HG03045 (cell line): ENCODE data around the gene DSTN.
A peak's percentile ranks its signal among the peaks of the same experiment; 100 is the strongest.

Experiments used
- ATAC-seq: cut with Tn5 transposase; IDR thresholded peaks from one replicate; pipeline ENCODE4 v1.9.1; 2021; ENCODE audit warnings: mild to moderate bottlenecking, moderate library complexity; ENCODE audit not compliant: unreplicated experiment

Gene DSTN

DNA sequence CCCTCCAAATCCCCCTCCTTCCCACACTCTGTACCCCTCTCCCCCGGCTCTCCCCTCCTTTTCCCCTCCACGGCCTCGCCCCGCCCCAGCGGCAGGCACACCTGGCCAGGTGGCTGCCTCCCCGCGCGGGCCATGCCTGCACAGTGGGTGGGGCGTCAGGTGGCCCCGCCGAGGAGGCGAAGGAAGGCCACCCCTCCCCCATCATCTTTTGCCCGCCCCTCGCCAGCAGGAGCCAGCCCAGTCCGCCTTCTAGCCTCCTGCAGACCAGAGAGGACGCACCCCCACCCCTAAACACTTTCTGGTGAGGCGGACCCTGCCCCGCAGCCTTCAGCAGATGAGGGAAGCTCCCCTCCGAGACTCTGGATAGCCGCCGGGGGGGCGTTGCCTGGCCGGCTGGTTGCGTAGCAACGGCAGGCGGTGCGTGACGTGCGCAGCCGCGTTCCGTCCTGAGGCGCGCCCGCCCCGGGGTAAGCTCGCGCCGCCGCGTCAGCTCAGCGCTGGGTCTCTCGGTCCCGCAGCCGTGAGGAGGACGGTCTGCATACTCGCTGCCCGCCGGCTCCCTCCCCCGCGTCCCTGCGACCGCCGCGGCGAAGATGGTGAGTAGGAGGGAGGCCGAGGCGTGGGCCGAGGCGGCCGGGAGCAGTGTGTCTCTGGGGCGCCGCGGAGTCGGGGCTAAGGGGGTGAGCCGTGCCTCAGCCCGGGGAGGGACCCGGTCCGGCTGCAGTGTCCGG lies at the start of gene DSTN:
Gene DSTN (plus strand): TSS at position 460 of the 731 bp plus-strand sequence. CDS start 134 bp downstream, at position 594.
- peak; percentile 94 for ATAC-seq

DNA sequence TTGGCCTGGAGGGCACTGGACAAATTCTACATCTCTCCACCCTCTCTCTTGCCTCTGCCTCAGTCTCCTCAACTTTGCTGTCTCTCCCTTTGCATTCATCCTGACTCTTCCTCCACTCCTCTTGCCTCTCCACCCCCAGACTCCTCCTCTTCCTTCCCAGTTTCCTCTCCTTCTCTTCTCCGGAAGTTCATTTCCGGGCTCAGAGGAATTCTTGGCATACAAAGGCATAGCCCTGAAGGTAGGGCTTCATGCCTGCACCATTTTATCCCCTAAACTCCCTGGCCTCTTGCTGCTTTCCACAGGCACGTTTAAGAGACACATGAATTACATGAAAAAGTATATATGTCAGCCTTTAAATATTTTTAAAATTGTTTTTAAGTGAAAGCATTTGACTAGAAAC lies 49.3 kb upstream of the DSTN start:
- ATAC-seq = no peak

DNA sequence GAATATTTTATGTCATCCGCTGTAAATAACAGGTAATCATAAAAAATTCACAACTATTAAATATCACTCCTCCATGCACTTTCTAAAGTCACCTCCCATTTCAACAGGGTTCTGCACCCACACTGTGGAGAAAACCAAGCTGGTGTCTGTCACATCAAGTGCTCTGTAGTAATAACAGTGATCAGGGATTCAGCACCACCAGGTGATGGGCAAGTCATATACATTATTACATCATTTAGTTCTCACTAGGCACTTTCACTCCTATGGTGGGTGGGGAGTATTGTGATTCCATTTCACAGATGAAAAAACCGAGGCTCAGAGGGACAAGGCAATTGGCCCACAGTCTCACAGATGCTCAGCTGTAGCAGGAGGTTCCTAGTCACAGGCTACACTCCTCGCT lies 47.3 kb upstream of the DSTN start:
- ATAC-seq = no peak

DNA sequence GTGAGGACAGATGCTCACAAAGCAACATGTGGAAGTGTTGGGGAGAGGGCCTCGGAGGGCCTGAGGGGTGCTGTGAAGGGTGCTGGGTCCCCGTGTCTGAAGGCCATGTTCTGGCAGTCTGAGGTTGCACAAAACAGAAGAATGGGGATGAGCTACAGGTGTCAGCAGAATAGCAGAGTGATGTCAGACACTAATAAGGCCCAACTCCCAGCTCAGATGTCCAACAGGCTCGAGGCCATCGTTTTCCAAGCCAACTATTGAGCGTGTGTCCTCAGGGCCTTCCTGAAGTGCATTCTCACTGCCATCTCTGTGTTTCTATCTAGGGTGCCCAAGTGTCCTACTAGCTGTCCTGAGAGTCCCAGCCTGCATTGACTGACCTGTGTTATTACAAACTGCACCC lies 46.5 kb upstream of the DSTN start:
- no peak for ATAC-seq

DNA sequence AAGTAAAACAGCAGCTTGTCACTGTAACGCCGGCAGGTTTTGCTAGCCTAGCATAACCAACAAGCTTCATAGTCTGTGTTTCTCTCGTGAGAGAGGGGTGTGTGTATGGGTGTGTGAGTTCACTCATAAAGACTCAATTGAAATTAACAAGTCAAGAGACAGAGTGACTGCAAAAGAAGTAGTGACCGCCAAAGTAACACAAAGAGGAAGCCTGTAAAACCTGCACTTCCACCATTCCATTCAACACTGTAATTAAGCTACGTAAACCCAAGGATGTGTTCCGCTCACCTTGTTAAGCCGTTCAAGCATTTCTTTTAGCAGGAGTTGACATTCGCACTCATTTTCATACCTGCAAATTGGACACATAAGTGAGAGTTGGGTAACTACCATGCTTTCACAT lies 45.3 kb upstream of the DSTN start:
- ATAC-seq = no peak

DNA sequence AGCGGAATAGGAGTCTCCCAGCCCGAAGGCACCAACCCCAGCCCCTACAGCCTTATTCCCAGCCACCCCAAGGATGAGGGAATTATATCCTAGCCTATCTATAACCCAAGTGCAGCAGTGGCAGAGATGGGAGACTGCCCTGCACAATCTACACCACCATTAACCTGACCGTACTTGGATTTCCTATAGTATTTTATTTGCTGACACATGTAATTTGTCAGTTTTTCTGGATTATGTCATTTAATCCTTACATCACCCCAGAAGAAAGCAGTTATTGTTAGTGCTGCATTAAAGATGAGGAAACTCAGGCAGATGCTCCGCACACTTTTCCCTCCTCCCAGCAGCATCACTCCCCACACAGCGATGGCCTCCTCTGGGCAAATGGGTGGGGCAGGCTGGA lies 44.7 kb upstream of the DSTN start:
- no peak for ATAC-seq

DNA sequence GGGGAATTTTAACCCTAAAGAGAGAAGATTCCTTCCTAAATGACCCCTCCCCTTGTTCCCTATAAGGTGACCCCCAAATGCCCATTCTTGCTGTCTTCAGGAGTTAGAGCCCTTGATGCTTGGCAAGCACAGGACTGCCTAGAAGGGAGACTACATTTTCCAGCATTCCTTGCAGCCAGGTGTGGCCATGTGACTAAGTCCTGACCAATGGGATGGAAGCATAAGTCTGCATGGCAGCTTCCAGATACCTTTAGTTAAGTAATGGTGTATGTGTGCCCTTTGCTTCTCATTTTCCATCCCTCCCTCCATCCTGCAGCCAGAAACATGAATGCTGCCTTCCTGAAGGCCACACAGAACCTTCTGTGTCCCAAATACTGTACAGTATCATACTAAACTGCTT lies 44.2 kb upstream of the DSTN start:
- ATAC-seq = no peak

DNA sequence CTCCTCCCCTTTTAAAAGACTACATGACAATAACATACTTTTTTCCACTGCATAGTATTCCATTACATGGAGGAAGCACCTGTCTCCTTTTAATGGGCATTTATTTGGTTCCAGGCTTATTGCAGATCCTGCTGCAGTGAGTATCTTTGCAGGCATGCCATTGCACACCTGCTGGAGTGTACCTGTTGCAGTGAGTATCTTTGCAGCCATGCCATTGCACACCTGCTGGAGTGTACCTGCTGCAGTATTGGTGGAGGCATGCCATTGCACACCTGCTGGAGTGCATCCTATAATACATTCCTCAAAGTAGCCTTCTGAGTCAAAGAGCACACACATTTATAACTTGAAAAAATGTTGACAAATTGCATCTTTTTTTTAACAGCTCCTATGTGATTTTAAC lies 40.3 kb upstream of the DSTN start:
- no peak for ATAC-seq

DNA sequence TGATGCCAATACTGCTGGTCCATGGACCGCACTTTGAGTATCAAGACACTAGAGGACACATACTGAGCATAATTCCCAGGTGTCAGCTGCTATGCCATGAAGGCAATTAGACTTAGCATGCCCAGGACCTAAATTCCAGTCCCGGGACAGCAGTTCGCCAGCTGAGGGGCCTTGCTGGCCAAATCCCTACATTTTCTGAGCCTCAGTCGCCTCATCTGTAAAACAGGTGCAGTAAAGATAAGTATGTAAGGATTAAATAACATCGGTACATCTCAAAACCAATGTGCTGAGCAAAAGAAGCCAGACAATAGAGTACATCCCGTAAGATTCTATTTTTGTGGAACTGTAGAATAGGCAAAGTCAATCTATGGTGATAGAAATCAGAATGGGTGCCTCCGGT lies 39.7 kb upstream of the DSTN start:
- no peak for ATAC-seq

DNA sequence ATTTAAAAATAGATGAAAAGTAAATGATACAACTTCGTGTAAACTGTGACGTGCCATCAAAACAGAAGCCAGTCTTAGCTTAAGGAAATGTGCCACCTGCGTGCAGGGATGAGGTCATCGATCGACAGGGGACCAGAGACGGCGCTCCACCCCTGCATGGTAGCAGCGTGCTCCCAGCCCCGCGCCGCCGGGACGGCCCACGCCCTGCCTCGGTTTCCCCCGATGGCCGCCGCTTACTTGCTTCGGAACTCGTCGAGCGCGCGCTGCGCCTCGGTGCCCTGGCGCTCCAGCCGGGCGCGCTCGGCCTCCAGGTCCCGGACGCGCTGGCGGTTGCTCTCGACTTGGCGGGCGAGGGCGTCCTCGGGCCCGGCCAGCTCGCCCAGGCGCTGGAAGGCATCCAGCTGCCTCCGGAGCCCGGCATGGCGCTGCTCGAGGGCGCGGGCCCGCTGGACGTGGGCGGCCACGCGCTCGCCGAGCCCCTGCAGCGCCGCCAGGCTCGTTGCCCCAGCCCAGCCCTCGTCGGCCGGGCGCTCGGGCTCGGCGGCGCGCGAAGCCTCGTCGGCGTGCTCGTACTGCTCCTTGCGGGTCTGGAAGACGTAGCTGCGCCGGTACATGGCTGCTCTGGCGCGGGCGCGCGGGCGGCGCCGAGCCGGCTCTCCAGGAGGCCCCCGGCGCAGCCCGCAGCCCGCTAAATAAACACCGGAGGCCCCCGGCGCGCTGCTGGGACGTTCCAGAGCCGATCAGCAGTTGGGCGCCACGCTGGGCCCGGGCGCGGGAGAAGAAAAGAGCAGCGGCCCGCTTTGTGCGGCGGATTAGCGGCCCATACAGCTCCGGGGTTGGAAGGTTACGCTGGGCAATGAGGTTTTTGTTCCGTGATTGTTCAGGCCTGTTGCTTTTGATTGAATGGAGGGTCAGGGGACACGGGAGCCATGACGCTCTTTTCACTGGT lies 38.9 kb upstream of the DSTN start, which contains the start of gene BFSP1:
Gene BFSP1 (minus strand): TSS at position 664 of the 949 bp plus-strand sequence. CDS start 50 bp downstream, at position 614.
- ATAC-seq = no peak

DNA sequence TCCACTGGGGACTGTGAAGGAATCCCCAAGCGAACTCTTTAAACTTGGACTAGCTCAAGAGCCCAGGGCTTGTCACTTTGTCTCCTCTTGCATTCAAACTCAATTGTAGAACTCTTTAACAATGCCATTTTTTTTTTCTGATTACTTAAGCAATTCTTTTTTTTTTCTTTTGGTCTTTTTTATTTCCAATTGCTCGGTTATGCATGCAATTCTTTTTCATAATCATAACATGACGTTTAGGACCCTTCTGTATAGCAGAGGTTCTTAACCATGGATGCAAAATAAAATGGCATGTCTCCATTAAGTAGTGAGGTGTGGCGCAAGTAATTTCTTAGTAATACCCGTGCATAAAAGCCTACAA lies 38.2 kb upstream of the DSTN start:
- no peak for ATAC-seq

GRCh38 chr20:17533396-17533795 lies 36.5 kb upstream of the DSTN start:
- ATAC-seq = no peak

DNA sequence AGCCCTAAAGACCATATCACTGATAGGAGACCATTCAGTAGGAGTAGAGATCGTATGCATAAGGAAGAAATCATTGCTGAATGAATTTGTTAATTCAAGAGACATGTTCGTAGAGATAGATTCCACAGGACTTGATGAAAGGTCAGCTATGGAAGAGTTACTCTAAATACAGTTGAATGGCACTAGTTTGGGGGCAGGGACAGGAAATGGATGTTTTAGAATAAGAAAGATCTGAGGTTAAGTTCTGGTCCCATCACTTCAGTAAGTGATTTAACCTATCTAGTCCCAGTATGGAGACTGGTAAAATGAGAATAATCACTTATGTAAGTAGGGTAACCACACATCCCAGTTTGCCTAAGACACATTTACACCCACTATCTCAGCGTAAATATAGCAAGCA lies 35.8 kb upstream of the DSTN start:
- ATAC-seq = no peak

DNA sequence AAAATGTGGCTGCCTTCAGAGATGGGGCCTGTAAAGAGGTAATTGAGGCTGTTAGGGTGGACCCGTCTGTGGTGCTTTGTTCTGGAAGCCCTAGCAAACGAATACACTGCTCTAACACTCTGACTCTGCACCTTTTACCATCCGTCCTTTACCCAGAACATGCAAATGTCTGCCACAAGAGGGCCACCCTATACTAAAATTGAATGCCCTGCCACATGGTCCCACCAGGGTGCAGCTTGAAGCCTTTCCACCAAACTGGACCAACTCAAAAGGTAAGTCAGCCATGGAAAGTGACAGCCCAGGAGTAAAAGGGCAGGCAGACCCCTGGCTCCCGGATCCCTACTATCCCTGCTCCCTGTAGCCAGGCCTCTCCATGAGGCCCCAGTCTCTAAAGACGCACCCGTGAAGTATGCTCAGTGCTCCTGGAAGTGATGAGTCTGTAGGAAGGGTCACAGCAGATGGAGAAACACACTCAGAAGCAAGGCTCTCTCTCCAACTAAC lies 32.9 kb upstream of the DSTN start:
- ATAC-seq = peak; percentile 57

DNA sequence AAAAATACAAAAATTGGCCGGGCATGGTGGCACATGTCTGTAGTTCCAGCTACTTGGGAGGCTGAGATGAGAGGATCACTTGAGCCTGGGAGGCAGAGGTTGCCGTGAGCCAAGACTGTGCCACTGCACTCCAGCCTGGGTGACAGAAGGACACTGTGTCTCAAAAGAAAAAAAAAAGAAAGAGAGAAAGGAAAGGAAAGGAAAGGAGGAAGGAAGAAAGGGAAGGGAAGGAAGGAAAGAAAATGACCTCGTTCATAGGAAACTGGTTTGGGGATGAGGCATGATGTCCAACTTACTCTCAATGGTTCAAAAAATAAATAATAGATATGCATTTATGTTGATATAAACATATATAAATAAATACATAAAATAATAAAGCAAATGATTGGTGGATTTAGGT lies 31.9 kb upstream of the DSTN start:
- no peak for ATAC-seq

- no peak for ATAC-seq
These were observed 31.2 kb upstream of the DSTN start for GRCh38 chr20:17538517-17539170.

- ATAC-seq = no peak
These were observed 28.3 kb upstream of the DSTN start for GRCh38 chr20:17541596-17541995.

DNA sequence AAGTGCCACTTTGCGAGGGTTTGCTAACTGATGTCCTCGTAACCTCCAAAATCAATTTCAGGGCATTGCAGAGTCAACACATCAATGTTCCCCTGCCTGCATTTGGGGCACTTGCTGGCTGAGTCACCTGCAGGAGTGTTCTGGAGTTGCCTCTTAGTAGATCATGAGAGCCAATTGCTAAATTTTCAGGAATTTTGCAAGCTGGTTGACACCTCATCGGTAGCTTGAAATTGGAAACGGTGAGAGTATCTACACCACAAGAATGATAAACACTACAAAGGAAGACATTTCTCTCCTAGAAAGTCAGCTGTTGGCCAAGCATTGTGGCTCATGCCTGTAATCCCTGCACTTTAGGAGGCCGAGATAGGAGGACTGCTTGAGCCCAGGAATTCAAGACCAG lies 27.9 kb upstream of the DSTN start:
- ATAC-seq = no peak

DNA sequence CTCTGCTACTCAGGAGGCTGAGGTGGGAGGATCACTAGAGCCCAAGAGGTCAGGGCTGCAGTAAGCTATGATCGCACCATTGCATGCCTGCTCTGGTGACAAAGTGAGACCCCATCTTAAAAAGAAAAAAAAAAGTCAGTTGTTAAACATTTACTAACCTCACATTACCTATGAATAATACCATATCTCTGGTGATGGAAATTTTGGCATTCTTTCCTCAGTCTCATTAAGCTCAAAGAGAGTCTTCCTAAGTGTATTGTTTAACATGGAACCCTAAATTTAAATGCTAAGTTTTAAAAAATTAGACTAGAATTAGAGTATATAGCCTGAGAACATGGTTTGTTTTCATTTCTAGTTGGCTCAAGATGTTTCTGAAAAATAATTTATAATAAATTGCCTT lies 27.4 kb upstream of the DSTN start:
- ATAC-seq = no peak

- ATAC-seq = no peak
These were observed 26.9 kb upstream of the DSTN start for GRCh38 chr20:17542993-17543412.

DNA sequence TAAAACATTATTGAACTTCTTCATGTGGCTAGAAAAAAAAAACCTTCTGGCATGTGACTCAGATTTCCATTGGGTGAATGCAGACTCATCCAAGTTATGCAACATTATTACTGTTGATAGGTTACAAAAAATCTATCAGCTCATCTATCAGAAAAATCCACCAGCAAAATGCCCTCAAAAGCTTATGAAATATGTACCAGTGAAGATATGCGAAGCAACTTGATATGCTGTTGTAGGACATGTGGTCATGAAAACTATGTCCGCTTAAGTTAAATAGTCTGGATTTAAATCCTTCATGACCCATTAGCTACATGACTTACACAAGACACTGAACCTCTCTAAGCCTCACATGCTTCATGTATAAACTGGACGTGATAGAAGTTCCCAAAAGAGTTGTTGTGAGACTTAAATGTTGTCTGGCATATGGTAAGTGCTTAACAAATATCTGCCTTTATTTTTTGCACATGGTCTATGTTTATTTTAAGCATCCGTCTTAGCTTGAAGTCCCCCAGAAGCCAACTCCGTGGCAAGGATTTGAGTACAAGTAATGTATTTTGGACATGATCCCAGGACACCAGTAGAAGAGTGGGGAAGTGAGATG lies 26.2 kb upstream of the DSTN start:
- ATAC-seq = no peak
